GM10847 (cell line): ENCODE results near the gene SOS2.

Source experiments
- POLR2A ChIP-seq: IDR thresholded peaks from 2 replicates; pipeline ENCODE4 v1.6.1; 2011; ENCODE audit not compliant: insufficient read length; ENCODE audit errors: extremely low read depth

SOS2 gene

GRCh38 chr14:50191499-50191898, 39.9 kb downstream of the SOS2 start:
- TF ChIP-seq POLR2A = no peak

- TF ChIP-seq POLR2A = no peak
These were observed 45.3 kb downstream of the SOS2 start for GRCh38 chr14:50186107-50186506.

GRCh38 chr14:50173891-50174290, 57.5 kb downstream of the SOS2 start:
- TF ChIP-seq POLR2A = no peak

GRCh38 chr14:50171895-50172294, 59.5 kb downstream of the SOS2 start:
- TF ChIP-seq POLR2A = no peak

GRCh38 chr14:50156111-50156510, 75.3 kb downstream of the SOS2 start:
- TF ChIP-seq POLR2A = no peak

- no peak for TF ChIP-seq POLR2A
These were observed 82.6 kb downstream of the SOS2 start for GRCh38 chr14:50148799-50149198.

- TF ChIP-seq POLR2A = no peak
These were observed 92.2 kb downstream of the SOS2 start for GRCh38 chr14:50139192-50139591.

- no peak for TF ChIP-seq POLR2A
These were observed 103.6 kb downstream of the SOS2 start for GRCh38 chr14:50127802-50128201.

- TF ChIP-seq POLR2A = no peak
These were observed 108.3 kb downstream of the SOS2 start for GRCh38 chr14:50123062-50123461.

GRCh38 chr14:50122291-50122690, 109.1 kb downstream of the SOS2 start:
- TF ChIP-seq POLR2A = no peak

- no peak for TF ChIP-seq POLR2A
These were observed 109.9 kb downstream of the SOS2 start for GRCh38 chr14:50121486-50121885.

GRCh38 chr14:50117456-50117855, 113.9 kb downstream of the SOS2 start:
- TF ChIP-seq POLR2A = no peak

- TF ChIP-seq POLR2A = no peak
These were observed 114.4 kb downstream of the SOS2 start for GRCh38 chr14:50116966-50117365.

- peak; percentile 77 for TF ChIP-seq POLR2A
These were observed 115.0 kb downstream of the SOS2 start, which contains the start of gene VCPKMT for GRCh38 chr14:50116181-50116956. TSS of gene VCPKMT (minus strand) at chr14:50116572. CDS start at chr14:50116552, 20 bp downstream.

- no peak for TF ChIP-seq POLR2A
These were observed 117.9 kb downstream of the SOS2 start for GRCh38 chr14:50113381-50114035.

- no peak for TF ChIP-seq POLR2A
These were observed 120.9 kb downstream of the SOS2 start for GRCh38 chr14:50110323-50111037.
